ENCODE measurements around the gene SPIRE2.

SPIRE2 gene

GRCh38 chr16:89915303-89916232, 87.3 kb downstream of the SPIRE2 start:
- no peak for DNase-seq (ENCODE audit: low read depth)

GRCh38 chr16:89917773-89918452, 89.6 kb downstream of the SPIRE2 start:
- DNase-seq (ENCODE audit: low read depth), result peak; percentile 43

GRCh38 chr16:89918453-89919347, 90.4 kb downstream of the SPIRE2 start, which contains the start of gene MC1R:
MC1R (plus strand) TSS chr16:89918862; CDS start chr16:89919259, 397 bp downstream.
- no peak for DNase-seq (ENCODE audit: low read depth)

GRCh38 chr16:89919535-89920406, 91.5 kb downstream of the SPIRE2 start:
- DNase-seq (ENCODE audit: low read depth), result no peak

GRCh38 chr16:89920723-89921122, 92.4 kb downstream of the SPIRE2 start:
- DNase-seq (ENCODE audit: low read depth), result no peak

Measured in stimulated activated CD8-positive, alpha-beta memory T cell treated with anti-CD3 and anti-CD28 coated beads, Interleukin-15, amount 100 ng/mL, for 1 hour (primary cell).